ENCODE results near the gene DLG2.

DNA sequence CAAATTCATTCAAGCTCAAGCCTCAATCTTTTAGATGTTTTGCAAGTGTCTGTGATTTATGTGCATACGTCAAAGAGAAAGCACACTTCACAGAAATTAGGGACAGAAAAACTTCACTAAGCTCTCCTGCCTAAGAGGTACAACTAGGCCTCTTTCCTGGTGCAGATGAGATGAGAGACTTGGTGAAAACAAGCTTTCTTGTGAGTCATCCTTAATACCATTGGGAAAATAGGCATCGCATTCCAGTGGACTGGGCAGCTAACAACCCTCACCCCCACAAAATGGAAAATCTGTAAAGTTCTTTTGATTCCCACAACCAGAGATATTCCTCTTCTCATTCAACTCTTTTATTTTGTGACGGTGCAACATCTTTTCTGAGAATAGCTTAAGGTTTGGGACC, 1230.6 kb downstream of the DLG2 start:
- TF ChIP-seq, protein P1, sequence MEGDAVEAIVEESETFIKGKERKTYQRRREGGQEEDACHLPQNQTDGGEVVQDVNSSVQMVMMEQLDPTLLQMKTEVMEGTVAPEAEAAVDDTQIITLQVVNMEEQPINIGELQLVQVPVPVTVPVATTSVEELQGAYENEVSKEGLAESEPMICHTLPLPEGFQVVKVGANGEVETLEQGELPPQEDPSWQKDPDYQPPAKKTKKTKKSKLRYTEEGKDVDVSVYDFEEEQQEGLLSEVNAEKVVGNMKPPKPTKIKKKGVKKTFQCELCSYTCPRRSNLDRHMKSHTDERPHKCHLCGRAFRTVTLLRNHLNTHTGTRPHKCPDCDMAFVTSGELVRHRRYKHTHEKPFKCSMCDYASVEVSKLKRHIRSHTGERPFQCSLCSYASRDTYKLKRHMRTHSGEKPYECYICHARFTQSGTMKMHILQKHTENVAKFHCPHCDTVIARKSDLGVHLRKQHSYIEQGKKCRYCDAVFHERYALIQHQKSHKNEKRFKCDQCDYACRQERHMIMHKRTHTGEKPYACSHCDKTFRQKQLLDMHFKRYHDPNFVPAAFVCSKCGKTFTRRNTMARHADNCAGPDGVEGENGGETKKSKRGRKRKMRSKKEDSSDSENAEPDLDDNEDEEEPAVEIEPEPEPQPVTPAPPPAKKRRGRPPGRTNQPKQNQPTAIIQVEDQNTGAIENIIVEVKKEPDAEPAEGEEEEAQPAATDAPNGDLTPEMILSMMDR (IDR thresholded peaks at IDR 0.05), result no peak
- TF ChIP-seq POLR2A (IDR thresholded peaks at IDR 0.05), result no peak

Measured in uterus (tissue), 2 donors.